ENCODE results near the gene TAS2R40.
A peak's percentile ranks its signal among the peaks of the same experiment; 100 is the strongest.
"Not testable (repeated sequence)": the region's sequence is repeated elsewhere in the genome, so short reads cannot be mapped to it uniquely, and the experiment has no call there.

Gene TAS2R40

GRCh38 chr7:143221737-143222136 lies at the start of gene TAS2R40:
Gene TAS2R40, plus strand, starts transcription at chr7:143222037. Its CDS starts 42 bp downstream, at chr7:143222079.
- DNase-seq, result no peak

GRCh38 chr7:143172354-143172753 lies 49.5 kb upstream of the TAS2R40 start:
- DNase-seq, result no peak

GRCh38 chr7:143176128-143176527 lies 45.7 kb upstream of the TAS2R40 start:
- no peak for DNase-seq

GRCh38 chr7:143177374-143178119 lies 44.3 kb upstream of the TAS2R40 start:
- no peak for DNase-seq

GRCh38 chr7:143180771-143181170 lies 41.1 kb upstream of the TAS2R40 start:
- not testable (repeated sequence) for DNase-seq

GRCh38 chr7:143181349-143181748 lies 40.5 kb upstream of the TAS2R40 start:
- no peak for DNase-seq

- no peak for DNase-seq
Measured at GRCh38 chr7:143183024-143183423, 38.8 kb upstream of the TAS2R40 start, which contains the start of gene TAS2R39. Gene TAS2R39, plus strand, starts transcription at chr7:143183419. Its CDS starts 0 bp downstream, at chr7:143183419.

GRCh38 chr7:143185551-143185950 lies 36.3 kb upstream of the TAS2R40 start:
- DNase-seq, result no peak

- DNase-seq, result no peak
Measured at GRCh38 chr7:143188994-143189393, 32.8 kb upstream of the TAS2R40 start.

GRCh38 chr7:143193880-143194279 lies 28.0 kb upstream of the TAS2R40 start:
- DNase-seq, result no peak

- no peak for DNase-seq
Measured at GRCh38 chr7:143199040-143199439, 22.8 kb upstream of the TAS2R40 start.

GRCh38 chr7:143202161-143202560 lies 19.7 kb upstream of the TAS2R40 start:
- DNase-seq, result no peak

- no peak for DNase-seq
Measured at GRCh38 chr7:143203386-143203785, 18.5 kb upstream of the TAS2R40 start.

- no peak for DNase-seq
Measured at GRCh38 chr7:143205560-143206293, 16.1 kb upstream of the TAS2R40 start.

GRCh38 chr7:143210541-143210940 lies 11.3 kb upstream of the TAS2R40 start:
- DNase-seq, result no peak

GRCh38 chr7:143213478-143213877 lies 8.4 kb upstream of the TAS2R40 start:
- DNase-seq, result not testable (repeated sequence)

- peak; percentile 10 for DNase-seq
Measured at GRCh38 chr7:143214789-143215679, 6.8 kb upstream of the TAS2R40 start.

GRCh38 chr7:143216151-143216550 lies 5.7 kb upstream of the TAS2R40 start:
- no peak for DNase-seq

GRCh38 chr7:143216686-143217085 lies 5.2 kb upstream of the TAS2R40 start:
- DNase-seq, result no peak

- DNase-seq, result no peak
Measured at GRCh38 chr7:143217806-143218205, 4.0 kb upstream of the TAS2R40 start.

GRCh38 chr7:143221286-143221685 lies 551 bp upstream of the TAS2R40 start:
- no peak for DNase-seq

GRCh38 chr7:143222782-143223181 lies 945 bp downstream of the TAS2R40 start:
- no peak for DNase-seq

GRCh38 chr7:143223784-143224183 lies 1.9 kb downstream of the TAS2R40 start:
- no peak for DNase-seq

All from stimulated activated naive CD4-positive, alpha-beta T cell treated with Interleukin-2 at 50 U/mL for 16 hours (primary cell).